NCI-H2081 (cell line): ENCODE data around the gene RABGAP1.

ENCODE experiments used
- DNase-seq, 2 experiments: peaks; one replicate each; lab custom pipeline; 2025; lab: John Stamatoyannopoulos, UW

Gene RABGAP1

GRCh38 chr9:123046406-123047195, 105.8 kb downstream of the RABGAP1 start:
- DNase-seq = no peak

- DNase-seq = peak; percentile 48 to 79
Measured at GRCh38 chr9:123048748-123049147, 107.9 kb downstream of the RABGAP1 start.

DNA sequence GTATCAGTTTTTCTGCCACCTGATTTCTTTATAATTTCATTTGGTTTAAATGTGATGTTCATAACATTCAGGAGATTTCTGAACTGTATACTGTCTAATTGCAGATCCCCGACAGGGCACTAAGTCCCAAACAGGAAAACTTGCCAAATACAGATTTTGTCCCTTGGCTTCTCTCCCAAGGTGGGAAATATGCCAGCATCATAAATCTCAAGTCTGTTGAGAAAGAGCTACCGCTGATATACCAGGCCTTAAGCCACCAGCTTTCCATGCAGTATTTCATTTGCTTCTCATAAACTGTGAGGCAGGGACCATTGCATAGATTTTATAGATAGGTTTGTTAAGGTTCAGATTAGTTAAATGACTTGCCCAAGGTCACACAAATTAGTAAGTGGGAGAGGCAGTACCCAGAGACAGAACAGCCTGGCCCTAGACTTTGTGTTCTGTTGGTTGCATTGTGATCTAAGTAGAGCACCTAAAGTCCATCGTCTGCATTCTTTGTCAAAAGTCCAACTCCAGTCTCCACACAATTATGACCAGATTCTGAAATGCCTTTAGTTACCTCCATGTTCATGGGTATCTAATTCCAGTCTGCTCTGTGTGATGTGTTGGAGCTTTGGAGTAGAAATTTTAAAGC, 108.9 kb downstream of the RABGAP1 start:
- peak; percentile 39 to 78 for DNase-seq

GRCh38 chr9:123053046-123053445, 112.2 kb downstream of the RABGAP1 start:
- no peak for DNase-seq

DNA sequence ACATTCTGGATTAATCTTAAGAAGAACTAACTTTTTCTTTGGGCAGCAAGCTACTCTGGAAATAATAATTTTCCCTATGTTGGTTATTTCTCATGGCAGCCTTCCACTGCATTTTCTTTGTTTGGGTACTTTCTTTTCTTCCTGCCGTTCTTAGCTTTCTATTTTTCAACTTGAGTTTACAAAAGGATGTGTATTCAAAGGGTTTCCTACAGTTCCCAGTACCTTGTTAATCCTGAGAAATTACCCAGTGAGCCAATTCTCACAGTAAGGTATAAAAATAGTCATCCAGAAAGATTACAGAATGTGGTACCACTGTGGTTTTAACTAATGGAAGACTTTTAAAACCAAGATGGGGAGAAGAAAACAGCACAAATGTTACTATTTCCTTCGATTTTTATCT, 112.9 kb downstream of the RABGAP1 start:
- no peak for DNase-seq

DNA sequence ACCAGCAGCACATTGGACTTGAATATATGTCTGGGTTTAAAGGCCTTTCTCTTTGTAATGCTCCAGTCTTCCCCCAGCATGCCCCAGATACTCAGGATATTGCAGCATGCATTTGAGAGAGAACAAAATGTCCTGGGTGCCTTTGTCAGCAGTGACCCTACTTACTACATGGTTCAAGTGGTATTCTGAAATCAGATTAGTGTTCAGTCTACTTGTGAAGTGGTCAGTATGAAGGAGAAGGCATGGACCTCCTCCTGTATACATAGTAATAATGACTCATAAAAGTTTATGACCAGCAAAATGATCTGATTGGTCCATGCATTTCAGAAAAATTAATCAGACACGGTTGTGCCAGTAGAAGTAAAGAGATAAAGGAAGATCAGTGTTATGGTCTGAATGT, 118.0 kb downstream of the RABGAP1 start:
- no peak for DNase-seq

DNA sequence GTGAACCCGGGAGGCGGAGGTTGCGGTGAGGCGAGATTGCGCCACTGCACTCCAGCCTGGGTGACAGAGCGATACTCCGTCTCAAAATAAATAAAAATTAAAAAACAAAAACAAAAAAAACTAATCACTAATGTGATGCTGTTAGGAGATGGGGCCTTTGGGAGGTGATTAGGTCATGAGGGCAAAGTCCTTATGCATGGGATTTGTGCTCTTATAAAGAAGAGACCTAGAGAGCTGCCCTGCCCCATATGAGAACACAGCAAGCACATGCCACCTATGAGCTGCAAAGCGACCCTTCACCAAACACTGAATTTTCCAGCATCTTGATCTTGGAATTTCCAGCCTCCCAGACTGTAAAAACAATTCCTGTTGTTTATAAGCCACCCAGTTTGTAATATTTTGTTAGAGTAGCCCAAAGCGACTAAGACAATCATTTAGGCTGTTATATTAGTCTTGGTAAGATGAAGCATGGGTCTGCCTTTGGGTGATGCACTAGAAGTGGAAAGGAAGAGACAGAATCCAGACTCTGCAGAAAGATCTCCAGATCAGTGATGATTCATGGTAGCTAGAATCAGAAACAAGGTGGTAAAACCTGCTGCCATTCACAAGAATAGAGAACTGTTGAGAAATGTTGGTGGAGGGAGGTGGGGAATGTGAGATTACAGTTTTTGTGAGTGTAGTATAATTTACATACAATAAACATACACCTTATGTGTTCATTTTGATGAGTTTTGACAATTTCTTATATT, 118.8 kb downstream of the RABGAP1 start:
- no peak for DNase-seq

GRCh38 chr9:123061216-123061615, 120.4 kb downstream of the RABGAP1 start:
- no peak for DNase-seq

- DNase-seq = no peak
Measured at GRCh38 chr9:123062351-123063176, 121.7 kb downstream of the RABGAP1 start.

- no peak for DNase-seq
Measured at GRCh38 chr9:123063177-123063598, 122.4 kb downstream of the RABGAP1 start.

DNA sequence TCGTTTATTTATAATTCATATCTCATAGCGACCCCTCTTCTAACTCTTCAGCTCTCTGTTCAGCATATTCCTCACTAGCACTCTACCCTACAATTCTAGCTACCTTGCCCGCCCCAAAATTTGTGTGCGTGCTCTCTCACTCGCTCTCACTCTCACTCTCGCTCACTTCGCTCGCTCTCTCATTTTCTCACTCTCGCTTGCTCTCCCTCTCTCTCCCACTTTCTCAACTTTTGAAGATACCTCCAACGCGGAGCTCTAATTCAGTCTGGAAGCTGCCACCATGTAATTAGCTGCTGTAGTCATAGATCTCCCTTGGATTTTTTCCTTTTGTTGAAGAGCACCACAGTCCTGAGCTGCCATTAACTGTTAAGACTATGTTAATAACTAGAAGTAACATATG, 123.1 kb downstream of the RABGAP1 start:
- DNase-seq = no peak

DNA sequence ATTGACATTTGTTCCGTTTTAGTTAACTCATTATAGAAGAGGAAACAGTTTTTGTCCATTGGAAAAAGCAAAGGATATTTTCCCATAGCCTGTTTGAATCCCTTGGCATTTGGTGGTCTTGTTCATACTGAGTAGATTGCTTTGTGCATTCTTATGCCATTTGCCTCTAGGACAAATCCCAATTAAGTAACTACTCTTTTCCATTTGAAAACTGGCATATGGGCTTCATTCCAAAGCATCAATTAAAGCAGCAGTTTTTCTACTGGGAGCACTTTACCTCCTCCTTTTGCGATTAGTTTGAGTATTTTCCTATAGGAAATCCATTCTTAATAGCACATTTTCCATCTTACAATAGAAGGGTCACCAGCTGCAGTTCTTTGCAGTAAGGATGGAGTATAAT, 123.9 kb downstream of the RABGAP1 start:
- DNase-seq = no peak

DNA sequence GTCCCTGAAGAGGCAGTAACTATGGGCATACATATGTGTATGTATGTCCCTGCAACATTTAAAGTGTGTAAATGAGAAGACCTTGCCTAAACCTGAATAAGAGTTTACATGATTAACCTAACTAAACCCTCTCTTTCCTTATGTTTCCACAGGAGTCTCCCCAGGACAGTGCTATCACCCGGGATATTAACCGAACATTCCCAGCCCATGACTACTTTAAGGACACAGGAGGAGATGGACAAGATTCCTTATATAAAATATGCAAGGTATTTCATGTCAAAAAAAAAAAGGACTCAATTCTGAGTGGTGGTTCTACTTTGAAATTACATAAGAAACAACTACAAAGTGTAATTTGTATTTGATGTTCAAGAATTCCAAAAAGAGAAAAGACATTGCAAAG, 124.4 kb downstream of the RABGAP1 start:
- DNase-seq = no peak

DNA sequence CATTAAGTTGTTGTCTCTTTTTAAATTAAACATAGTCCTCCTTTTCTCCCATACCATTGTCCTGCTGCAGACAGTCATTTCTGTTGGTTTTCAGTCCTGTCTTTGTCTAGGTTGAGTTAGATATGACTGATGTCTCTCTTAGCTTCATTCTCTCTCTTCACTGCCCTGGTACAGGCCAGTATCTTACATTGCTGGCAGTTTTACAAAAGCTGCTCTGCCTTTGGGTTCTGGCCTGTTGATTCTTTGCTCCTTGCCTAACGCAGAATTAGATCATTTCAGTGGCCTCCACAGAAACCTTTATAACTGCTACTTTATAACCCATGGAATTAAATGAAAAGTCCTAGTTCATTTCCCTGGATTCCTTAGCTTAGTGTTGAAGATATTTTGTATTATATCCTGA, 126.3 kb downstream of the RABGAP1 start:
- no peak for DNase-seq

DNA sequence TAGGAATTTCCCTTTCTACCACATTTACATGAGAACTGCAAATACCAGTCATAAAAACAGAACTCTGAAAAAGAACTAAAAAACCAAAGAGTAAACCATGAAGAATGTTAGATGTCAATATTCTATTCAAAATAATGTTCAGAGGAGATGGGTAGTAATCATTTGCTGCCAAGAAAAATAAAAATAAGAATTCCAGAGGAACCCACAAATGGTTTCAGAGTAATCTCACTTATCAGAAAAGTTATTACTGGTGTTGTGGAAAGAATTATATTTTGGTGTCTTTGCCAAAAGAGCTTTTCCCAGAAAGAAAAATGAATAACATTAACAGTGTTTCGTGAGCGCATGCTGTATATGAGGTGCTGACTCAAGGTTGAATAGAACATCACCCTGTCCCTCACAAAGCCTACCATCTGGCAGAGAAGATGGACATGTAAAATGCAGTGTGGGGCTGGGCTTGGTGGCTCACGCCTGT, 128.2 kb downstream of the RABGAP1 start:
- no peak for DNase-seq

DNA sequence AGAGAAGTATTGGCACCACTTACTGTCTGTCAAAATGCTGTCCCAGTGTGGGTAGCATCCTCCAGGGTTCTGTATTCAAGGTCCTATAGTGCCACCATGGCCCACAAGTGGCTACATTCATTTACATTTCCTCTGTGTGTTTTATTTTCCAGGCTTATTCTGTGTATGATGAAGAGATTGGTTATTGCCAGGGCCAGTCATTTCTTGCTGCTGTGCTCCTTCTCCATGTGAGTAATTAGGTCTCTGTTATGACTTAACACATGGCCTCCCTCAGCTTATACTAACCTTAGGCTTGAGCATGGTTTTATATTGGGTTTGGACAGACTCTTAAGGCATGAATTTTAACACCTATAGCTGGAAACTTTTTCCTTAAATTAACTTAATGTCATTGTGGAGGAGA, 129.4 kb downstream of the RABGAP1 start:
- no peak for DNase-seq

- no peak for DNase-seq
Measured at GRCh38 chr9:123072407-123072995, 131.7 kb downstream of the RABGAP1 start.

DNA sequence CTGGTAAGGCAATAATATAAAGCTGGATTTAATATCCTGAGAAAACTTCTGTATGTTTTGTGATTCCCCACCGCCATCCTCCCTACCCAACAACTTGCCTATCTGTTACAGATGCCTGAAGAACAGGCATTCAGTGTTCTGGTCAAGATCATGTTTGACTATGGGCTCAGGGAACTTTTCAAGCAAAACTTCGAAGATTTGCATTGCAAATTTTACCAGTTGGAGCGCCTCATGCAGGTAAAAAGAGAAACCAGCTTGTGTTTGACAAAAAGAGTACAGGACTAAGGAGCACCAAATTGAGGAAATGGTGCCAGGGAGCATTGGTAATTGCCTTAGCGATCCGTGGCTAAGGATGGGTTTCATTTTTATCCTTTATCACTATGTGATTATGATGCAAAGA, 132.6 kb downstream of the RABGAP1 start:
- DNase-seq = no peak

- DNase-seq = no peak
Measured at GRCh38 chr9:123073991-123074422, 133.2 kb downstream of the RABGAP1 start.

GRCh38 chr9:123074628-123075027, 133.8 kb downstream of the RABGAP1 start:
- DNase-seq = no peak

DNA sequence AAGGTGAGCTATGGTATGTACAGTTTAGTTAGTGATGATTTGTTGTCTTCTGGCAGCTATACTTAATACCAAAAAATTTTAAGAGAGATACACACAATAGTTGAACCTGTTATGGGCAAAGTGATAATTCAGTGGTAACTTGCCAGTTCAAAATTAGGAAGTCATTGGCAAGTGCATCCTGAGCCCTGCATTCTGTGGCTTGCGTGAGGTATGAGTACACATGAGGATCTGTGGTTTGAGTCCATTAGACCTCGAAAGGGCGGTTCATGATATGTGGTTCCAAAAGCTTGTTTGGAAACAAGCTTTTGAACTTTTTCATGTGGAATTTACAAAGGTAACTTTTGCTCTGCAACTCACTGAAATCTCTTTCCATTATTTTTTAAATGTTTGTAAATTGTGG, 139.6 kb downstream of the RABGAP1 start:
- DNase-seq = no peak
